Subcutaneous adipose tissue (tissue), 4 donors: ENCODE results near the gene GABBR1. TPM values are rescaled to one million over a fixed set of nuclear protein-coding genes. Genes with fewer than 3 reads are reported as not detected.

Source experiments
- CTCF ChIP-seq: fragments of 450-650 bp; IDR thresholded peaks from one replicate; pipeline ENCODE4 v1.5.1; 2016; ENCODE audit warnings: low read depth, mild to moderate bottlenecking, control low read depth, antibody characterized with exemption, moderate library complexity
- total RNA-seq, 4 donors: library from RNA; depleted of rRNA; stranded (reverse); fragments of >200 nt; gene quantifications; one replicate each; pipeline ENCODE4 v1.1.0, GENCODE V29; 2016

GABBR1 gene
- total RNA-seq, 4 donors from 2014 or later = 20.6 to 31.0 (median 25.0) TPM

- no peak for TF ChIP-seq CTCF
Measured at GRCh38 chr6:29626948-29627754, 5.8 kb downstream of the GABBR1 start.

- TF ChIP-seq CTCF = no peak
Measured at GRCh38 chr6:29625337-29625930, 7.5 kb downstream of the GABBR1 start.

- no peak for TF ChIP-seq CTCF
Measured at GRCh38 chr6:29624520-29624961, 8.4 kb downstream of the GABBR1 start.

- TF ChIP-seq CTCF = no peak
Measured at GRCh38 chr6:29620630-29621029, 12.4 kb downstream of the GABBR1 start.

GRCh38 chr6:29619578-29620160 is 13.3 kb downstream of the GABBR1 start:
- TF ChIP-seq CTCF = no peak

GRCh38 chr6:29617782-29618554 is 15.0 kb downstream of the GABBR1 start:
- TF ChIP-seq CTCF = no peak
